A549 (cell line): ENCODE data around the gene PDE4D.

Source experiments
- CEBPB ChIP-seq, 2 experiments: fragments of >200 bp in 1 of 2; sonication (Bioruptor Twin) in 1 of 2; formaldehyde crosslinking in 1 of 2; IDR thresholded peaks; 2 replicates each; pipeline ENCODE4 v1.6.1; 2012 to 2016
- EHF ChIP-seq: fragments of 250-450 bp; sonication (Bioruptor Pico); IDR thresholded peaks from 2 replicates; pipeline ENCODE4 v1.5.0; 2020; ENCODE audit warnings: mild to moderate bottlenecking
- MYC ChIP-seq: IDR thresholded peaks from 2 replicates; pipeline ENCODE4 v1.6.1; 2012; ENCODE audit warnings: mild to moderate bottlenecking, inconsistent platforms, low read length, improper control_type of control experiment, borderline replicate concordance
- POLR2A ChIP-seq: IDR thresholded peaks from 2 replicates; pipeline ENCODE4 v1.6.1; 2012; ENCODE audit warnings: mild to moderate bottlenecking, low read length
- RFX5 ChIP-seq: fragments of 450-650 bp; IDR thresholded peaks from 2 replicates; pipeline ENCODE4 v1.7.1; 2014; ENCODE audit warnings: antibody characterized with exemption, mild to moderate bottlenecking, moderate library complexity

DNA sequence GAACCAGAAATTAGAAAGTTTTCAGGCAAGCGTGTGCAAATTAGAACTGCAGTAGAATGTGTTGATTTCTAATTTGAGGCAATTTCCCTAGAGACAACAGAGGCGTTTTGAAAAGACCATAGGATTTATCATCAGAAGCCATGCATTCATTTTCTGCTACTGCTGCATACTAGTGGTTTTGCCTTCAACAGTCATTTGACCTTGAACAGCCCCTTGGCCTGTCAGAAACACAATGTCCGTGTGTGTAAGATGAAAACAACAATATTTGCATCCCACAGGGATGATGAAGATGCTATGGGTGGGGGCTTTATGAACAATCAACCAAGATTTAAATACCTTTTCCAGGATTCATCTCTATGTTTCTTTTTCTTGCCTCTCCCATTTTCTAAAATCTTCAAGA is 73.7 kb downstream of the PDE4D start:
- TF ChIP-seq MYC (no peak), CEBPB (IDR thresholded peaks at IDR 0.05) (no peak), RFX5 (no peak), EHF (CRISPR knock-in tag) (no peak), POLR2A (no peak)
